NT2/D1 (cell line): ENCODE measurements around the gene MGAM2.

Experiments used
- SUZ12 ChIP-seq: IDR thresholded peaks from 2 replicates; pipeline ENCODE4 v1.6.1; 2011; ENCODE audit not compliant: insufficient read length, insufficient read depth; ENCODE audit errors: extremely low read depth
- YY1 ChIP-seq: IDR thresholded peaks from 2 replicates; pipeline ENCODE4 v1.6.1; 2011; ENCODE audit not compliant: insufficient read length, insufficient read depth
- ZNF274 ChIP-seq: IDR thresholded peaks from 2 replicates; pipeline ENCODE4 v1.6.1; 2011; ENCODE audit warnings: mild to moderate bottlenecking, low read depth, low read length

- TF ChIP-seq ZNF274 (no peak), YY1 (no peak), SUZ12 (no peak)
Observed at GRCh38 chr7:142176901-142177300, 65.4 kb downstream of the MGAM2 start.
